ENCODE results near the gene CEP72.

The CEP72 gene

DNA sequence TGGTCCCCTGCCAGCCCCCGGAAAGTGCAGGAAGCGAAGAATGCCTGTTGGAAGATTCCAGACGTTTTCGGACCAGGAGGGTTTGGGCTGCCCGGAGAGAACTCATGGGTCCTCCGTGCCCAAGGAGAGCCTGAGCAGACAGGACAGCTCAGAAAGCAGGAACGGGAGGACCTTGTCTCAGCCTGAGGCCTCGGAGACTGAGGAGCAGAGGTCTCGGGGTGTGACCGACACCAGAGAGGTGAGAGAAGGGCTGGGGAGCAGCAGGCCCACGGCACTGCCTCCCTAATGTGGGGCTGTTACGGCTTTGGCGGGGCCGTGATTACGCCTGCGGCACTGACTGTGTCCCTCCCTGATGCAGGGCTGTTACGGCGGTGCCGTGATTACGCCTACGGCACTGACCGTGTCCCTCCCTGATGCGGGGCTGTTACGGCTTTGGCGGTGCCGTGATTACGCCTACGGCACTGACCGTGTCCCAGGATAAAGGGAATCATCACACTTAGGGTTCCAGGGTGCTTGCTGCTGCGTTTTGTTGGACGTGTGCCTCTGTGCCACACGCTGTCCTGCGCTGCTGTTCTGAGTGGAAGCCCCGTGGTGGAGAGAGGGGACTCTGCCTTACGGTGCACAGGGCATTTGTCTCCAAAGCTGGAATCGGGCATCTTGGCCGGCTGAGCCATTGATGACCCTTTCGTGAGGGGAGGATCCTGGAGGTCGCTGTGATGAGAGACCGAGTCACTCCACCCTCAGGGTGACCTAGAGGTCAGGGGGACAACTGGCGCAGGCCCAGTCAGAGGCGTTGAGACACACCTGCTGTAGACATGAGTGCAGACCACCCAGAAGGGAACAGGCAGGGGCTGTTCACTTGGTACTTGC lies 25.7 kb downstream of the CEP72 start:
- TF ChIP-seq, protein P1, sequence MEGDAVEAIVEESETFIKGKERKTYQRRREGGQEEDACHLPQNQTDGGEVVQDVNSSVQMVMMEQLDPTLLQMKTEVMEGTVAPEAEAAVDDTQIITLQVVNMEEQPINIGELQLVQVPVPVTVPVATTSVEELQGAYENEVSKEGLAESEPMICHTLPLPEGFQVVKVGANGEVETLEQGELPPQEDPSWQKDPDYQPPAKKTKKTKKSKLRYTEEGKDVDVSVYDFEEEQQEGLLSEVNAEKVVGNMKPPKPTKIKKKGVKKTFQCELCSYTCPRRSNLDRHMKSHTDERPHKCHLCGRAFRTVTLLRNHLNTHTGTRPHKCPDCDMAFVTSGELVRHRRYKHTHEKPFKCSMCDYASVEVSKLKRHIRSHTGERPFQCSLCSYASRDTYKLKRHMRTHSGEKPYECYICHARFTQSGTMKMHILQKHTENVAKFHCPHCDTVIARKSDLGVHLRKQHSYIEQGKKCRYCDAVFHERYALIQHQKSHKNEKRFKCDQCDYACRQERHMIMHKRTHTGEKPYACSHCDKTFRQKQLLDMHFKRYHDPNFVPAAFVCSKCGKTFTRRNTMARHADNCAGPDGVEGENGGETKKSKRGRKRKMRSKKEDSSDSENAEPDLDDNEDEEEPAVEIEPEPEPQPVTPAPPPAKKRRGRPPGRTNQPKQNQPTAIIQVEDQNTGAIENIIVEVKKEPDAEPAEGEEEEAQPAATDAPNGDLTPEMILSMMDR (IDR thresholded peaks at IDR 0.05; ENCODE audit: low read depth, low read length) = no peak
- no peak overlapping the region for H3K4me3 ChIP-seq (ENCODE audit: low read depth, low read length)
- no peak for DNase-seq (ENCODE audit: low read depth)

DNA sequence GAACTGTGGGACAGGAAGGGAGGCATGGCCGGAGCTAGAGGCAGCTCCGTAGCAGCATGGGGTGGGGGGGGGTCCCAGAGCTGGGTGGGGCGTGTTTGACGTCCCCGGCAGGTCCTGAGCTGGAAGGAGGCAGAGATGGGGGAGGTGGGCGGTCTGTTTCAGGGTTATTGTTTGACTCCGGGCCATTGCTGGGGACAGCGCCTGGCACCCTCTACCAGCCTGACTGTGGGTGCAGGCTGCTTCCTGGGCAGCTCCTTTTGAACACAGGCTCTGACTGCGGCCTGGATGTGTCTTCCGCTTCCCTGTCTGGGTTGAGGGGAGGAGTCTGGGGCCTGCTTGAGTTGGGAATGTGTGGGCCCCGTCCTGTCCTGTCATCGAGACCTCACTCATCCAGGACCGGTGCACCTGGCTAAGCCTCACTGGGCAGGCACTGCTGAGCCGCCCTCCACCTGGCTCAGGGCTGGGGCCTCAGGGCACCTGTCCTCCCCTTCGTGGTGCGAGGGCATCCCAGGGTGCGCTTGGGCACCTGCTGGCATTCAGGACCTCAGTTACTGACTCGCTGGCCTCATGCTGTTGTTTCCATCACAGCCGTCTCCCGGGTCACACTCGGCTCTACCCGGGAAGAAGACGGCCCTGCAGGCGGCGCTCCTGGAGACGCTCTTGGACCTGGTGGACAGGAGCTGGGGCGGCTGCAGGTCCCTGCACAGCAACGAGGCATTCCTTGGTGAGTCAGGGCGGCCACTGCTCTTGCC lies 26.5 kb downstream of the CEP72 start:
- no peak for TF ChIP-seq MYC (IDR thresholded peaks at IDR 0.05; ENCODE audit: low read depth, low read length)
- TF ChIP-seq, protein P1 (IDR thresholded peaks at IDR 0.05; ENCODE audit: low read depth, low read length) = no peak
- TF ChIP-seq, protein P2, sequence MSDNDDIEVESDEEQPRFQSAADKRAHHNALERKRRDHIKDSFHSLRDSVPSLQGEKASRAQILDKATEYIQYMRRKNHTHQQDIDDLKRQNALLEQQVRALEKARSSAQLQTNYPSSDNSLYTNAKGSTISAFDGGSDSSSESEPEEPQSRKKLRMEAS (IDR thresholded peaks at IDR 0.05; ENCODE audit: low read depth, low read length) = no peak
- TF ChIP-seq POLR2A (IDR thresholded peaks at IDR 0.05; ENCODE audit: extremely low read depth, insufficient read length) = no peak
- no peak overlapping the region for H3K4me3 ChIP-seq (ENCODE audit: low read depth, low read length)
- DNase-seq (ENCODE audit: low read depth) = no peak

DNA sequence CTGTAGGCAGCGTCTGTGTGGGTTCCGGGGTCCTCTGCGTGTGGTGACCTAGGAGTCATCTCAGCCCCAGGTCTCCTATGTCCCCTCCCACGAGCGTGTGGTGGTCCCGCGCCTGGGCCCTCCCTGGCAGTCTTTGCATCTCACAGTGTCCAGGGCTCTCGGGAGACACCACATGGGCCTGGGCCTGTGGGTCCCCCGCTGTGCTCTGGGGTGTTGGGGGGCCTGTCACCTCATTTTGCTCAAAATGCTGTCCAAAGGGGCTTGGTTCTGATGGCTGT lies 27.1 kb downstream of the CEP72 start:
- no peak for DNase-seq (ENCODE audit: low read depth)
- TF ChIP-seq POLR2A (IDR thresholded peaks at IDR 0.05; ENCODE audit: extremely low read depth, insufficient read length) = no peak
- no peak for TF ChIP-seq MYC (IDR thresholded peaks at IDR 0.05; ENCODE audit: low read depth, low read length)
- TF ChIP-seq, protein P2 (IDR thresholded peaks at IDR 0.05; ENCODE audit: low read depth, low read length) = no peak
- TF ChIP-seq, protein P1 (IDR thresholded peaks at IDR 0.05; ENCODE audit: low read depth, low read length) = no peak
- no peak overlapping the region for H3K4me3 ChIP-seq (ENCODE audit: low read depth, low read length)

DNA sequence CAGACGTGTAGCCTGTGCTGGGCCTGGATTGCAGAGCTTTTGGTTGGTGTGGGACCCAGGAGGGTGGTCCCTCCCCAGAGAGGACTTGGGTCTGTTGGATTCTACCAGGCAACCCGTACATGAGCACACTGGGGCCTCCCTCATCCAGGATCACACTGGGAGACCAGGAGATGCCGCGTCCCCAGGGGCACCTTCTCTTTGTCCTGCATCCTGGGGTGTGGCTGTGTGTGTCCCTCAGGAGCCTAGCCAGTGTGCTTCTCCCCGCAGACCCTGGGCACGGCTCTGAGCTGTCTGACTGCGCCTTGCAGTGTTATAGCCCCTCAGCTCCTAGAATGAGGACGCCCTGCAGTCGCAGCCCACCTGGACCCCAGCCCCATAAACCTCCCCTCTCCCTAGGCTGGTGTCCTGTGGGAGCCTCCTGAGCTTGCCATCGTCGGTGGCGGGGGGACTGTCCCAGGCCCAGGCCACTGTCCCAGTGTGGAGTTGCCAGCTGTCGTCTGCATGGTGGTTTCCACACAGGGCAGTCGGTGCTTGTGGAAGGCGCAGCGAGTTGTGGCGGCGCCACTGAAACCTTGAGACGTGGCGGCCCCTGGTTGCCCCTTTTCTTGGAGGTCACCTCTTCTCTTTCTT lies 27.6 kb downstream of the CEP72 start:
- H3K4me3 ChIP-seq (ENCODE audit: low read depth, low read length) = no peak overlapping the region
- no peak for DNase-seq (ENCODE audit: low read depth)
- TF ChIP-seq, protein P2 (IDR thresholded peaks at IDR 0.05; ENCODE audit: low read depth, low read length) = no peak
- TF ChIP-seq POLR2A (IDR thresholded peaks at IDR 0.05; ENCODE audit: extremely low read depth, insufficient read length) (no peak), MYC (IDR thresholded peaks at IDR 0.05; ENCODE audit: low read depth, low read length) (no peak)
- TF ChIP-seq, protein P1 (IDR thresholded peaks at IDR 0.05; ENCODE audit: low read depth, low read length) = no peak

DNA sequence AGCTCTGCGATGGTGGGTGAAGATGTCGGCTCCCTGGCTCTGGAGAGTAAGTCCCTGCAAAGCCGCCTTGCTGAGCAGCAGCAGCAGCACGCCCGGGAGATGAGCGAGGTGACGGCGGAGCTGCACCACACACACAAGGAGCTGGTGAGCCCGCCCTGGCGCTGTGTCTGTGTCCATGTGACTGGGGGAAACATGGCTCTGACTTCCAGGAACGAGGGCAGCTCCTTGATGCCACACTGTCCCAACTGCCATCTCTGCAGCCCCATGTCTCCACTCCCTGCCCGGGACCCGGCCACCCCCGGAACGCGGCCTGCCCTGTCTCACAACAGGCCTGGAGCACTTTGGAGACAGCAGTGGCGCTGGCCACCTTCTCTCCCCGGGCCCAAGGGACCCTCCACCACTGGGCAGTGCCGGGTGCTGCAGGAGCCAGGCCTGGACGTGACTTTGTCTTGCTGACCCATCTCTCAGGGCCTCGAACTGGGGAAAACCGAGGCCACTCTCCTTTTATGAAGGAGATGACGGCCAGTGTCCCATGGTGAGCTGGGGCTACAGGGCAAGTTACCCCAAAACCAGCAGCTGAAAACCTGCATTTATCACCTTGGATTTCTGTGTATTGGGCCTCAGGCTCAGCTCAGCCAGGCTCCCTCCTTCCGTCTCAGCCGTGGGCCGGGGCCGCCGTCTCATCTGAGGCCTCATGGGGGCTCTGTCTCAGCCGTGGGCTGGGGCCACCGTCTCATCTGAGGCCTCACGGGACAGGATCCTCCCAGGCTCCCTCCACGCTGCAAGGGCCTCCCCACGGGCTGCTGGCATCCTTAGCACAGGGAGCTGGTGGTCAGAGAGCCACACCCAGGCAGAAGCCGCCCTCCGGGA lies 28.6 kb downstream of the CEP72 start:
- no peak for DNase-seq (ENCODE audit: low read depth)
- TF ChIP-seq, protein P1 (IDR thresholded peaks at IDR 0.05; ENCODE audit: low read depth, low read length) = no peak
- no peak for TF ChIP-seq POLR2A (IDR thresholded peaks at IDR 0.05; ENCODE audit: extremely low read depth, insufficient read length)
- TF ChIP-seq MYC (IDR thresholded peaks at IDR 0.05; ENCODE audit: low read depth, low read length) = no peak
- TF ChIP-seq, protein P2 (IDR thresholded peaks at IDR 0.05; ENCODE audit: low read depth, low read length) = no peak
- no peak overlapping the region for H3K4me3 ChIP-seq (ENCODE audit: low read depth, low read length)

Measured in NB4 (cell line).